HG03442 (cell line): ENCODE data around the gene GJA8.
"Not testable (repeated sequence)": the region's sequence is repeated elsewhere in the genome, so short reads cannot be mapped to it uniquely, and the experiment has no call there.

Experiments
- ATAC-seq: cut with Tn5 transposase; IDR thresholded peaks from one replicate; pipeline ENCODE4 v1.9.1; 2021; ENCODE audit warnings: mild to moderate bottlenecking, moderate library complexity; ENCODE audit not compliant: unreplicated experiment

The GJA8 gene

DNA sequence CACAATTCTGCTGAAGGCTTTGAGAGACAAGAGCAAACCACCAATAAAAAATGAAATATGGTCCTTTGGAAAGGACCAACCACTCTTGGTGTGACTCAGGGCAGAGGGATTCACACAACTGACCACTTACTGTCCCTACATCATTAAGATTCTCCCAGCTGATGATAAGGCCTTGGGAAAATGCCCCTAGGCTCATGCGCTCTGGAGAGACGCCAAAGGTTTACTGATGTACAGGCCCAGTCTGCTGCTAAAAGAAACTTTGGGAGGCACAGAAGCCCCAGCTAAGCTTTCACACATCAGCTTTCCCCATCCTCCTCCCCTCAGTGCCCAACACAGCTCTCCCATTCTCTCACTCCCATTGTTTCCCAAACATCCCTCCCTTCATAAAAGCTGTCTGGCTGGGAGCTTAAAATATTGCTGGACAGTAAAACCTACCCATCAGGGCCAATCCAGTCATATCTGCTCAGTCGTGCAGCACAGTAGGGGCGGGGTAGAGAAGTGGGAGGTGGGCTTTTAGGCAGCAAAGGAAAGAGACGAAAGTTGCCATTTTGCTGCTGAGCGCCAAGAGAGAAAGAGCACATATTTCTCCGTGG, at the start of gene GJA8:
TSS of gene GJA8 (plus strand) at position 543 of the 593 bp plus-strand sequence. CDS start 5,161 bp downstream, outside the sequence.
- ATAC-seq = no peak

DNA sequence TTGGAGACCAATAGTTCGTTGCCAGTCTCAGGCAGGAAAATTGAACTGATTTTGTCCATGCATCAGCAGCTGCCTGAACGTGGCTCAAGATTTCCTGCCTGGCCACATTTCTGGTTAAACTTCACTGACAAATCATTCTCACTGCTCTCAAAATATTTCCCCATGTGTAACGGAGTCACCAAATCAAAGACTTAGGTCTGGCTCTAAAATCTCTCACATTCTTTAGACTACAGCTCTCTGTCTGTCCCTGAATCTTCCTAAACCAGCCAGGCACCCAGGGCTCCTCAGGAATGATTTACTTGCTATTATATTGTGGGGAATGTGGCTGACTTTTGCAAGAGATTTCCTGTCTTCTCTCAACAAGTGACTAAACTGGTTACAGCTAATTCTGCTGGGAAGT, 49.2 kb upstream of the GJA8 start:
- ATAC-seq = no peak

DNA sequence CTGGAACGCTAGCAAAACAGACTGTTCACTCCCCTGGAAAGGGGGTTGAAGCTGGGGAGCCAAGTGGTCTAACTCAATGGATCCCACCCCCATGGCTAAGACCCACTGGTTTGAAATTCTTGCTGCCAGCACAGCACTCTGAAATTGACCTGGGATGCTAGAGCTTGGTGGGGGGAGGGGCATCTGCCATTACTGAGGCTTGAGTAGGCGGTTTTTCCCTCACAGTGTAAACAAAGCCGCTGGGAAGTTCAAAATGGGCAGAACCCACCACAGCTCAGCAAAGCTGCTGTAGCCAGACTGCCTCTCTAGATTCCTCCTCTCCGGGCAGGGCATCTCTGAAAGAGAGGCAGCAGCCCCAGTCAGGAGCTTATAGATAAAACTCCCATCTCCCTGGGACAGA, 47.6 kb upstream of the GJA8 start:
- not testable (repeated sequence) for ATAC-seq

DNA sequence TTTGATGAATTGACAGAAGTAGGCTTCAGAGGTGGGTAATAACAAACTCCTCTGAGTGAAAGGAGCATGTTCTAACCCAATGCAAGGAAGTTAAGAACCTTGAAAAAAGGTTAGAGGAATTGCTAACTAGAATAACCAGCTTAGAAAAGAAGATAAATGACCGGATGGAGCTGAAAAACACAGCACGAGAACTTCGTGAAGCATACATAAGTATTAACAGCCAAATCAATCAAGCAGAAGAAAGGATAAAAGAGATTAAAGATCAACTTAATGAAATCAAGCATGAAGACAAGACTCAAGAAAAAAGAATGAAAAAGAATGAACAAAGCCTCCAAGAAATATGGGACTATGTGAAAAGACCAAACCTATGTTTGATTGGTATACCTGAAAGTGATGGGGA, 46.6 kb upstream of the GJA8 start:
- ATAC-seq = not testable (repeated sequence)

DNA sequence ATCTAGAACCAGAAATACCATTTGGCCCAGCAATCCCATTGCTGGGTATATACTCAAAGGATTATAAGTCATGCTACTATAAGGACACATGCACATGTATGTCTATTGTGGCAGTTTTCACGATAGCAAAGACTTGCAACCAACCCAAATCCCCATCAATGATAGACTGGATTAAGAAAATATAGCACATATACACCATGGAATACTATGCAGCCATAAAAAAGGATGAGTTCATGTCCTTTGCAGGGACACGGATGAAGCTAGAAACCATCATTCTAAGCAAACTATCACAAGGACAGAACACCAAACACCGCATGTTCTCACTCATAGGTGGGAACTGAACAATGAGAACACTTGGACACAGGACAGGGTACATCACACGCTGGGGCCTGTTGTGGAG, 35.4 kb upstream of the GJA8 start:
- ATAC-seq = not testable (repeated sequence)

DNA sequence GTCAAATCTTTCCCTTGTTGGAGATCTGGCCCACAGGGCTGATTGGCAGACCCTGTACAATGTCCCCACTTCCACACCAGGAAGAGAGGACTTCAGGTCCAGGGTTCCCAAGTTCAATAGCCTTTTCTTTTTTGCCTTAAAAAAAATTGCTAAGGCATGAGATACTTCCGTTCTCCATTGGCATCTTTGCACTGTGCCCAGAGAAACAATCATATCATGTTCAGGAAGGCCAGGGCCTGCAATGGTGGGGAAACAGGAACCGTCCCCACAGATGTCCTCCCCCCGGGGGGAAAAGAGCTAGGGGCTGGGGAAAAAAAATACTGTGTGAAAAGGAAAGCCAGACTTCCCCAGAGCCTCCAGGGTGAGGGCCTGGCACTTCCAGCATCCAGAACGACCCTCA, 24.6 kb upstream of the GJA8 start:
- ATAC-seq = no peak

DNA sequence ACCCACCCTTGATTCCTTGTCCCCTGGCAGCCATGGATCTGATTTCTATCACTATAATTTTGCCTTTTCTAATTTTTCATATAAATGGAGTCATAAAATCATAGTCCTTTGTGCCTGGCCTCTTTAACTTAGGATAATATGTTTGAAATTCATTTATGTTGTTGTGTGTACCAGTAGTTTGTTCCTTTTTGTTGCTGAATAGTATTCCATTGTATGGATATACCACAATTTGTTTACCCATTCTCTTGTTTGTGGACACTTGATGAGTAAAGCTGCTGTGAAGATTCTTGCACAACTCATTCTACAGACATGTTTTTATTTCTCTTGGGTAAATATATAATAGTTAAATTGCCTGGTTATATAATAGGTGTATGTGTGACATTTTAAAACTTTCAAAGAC, 22.7 kb upstream of the GJA8 start:
- no peak for ATAC-seq

DNA sequence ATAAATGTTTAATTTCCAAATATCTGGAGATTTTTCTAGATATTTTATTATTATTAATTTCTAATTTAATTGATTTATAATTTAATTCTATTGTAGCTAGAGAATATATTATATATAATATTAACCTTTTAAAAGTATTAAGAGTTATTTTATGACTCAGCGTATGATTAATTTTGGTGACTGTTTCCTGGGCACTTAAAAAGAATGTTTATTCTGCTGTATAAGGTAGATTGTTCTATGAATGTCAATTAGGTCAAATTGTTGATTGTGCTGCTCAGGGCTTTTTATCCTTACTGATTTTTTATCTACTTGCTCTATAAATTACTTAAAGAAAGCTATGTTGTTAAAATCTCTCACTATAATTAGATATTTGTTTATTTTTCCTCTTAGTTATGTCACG, 20.1 kb upstream of the GJA8 start:
- ATAC-seq = no peak

DNA sequence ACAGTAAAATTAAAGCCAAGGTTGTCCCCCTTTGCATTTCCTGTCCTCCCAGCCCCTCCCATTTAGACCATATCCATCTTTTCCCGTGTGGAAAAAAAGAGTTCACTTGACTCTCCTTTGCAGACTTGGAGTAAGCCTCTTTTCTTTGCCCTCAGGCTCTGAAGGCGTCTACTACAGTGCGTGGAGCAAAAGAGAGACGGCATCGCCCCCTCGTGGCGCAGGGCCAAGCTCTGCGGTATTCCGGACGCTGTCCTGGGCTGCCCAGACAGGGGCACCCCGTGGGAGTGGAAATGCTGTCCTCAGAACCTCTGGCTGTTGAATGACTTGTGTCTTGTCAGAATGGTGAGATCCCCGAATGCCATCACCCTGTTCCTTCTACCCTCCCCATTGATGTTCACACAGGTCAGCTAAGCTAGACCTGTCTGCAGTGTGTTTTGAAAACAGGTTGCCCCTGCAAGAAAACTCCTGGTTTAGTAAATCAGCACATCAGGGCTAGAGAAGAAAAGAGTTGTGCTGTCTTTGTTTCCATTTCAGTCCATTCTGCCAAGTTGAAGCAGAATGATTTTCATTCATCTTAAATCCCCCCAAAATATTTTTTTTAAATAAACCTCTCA, 12.3 kb upstream of the GJA8 start:
- ATAC-seq = peak; percentile 63

DNA sequence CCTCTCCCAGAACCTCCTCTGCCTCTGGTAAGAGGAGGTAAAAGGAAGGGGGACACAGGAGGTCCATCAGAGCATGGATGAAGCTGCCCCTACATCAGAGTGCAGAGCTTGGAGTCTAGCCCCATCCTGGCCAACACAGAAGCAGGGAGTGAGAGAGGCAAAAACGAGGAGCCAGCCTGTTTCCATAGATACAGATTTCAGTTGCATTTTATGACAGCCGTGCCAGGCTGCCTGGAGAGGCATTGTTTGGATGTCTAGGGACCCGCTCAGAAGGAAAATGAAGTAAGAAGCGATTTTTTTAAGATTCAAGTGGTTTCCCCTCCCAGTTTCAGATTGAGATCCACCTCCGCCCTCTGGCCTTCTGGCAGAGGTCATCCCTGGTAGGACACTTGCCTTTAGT, 11.5 kb upstream of the GJA8 start:
- no peak for ATAC-seq

DNA sequence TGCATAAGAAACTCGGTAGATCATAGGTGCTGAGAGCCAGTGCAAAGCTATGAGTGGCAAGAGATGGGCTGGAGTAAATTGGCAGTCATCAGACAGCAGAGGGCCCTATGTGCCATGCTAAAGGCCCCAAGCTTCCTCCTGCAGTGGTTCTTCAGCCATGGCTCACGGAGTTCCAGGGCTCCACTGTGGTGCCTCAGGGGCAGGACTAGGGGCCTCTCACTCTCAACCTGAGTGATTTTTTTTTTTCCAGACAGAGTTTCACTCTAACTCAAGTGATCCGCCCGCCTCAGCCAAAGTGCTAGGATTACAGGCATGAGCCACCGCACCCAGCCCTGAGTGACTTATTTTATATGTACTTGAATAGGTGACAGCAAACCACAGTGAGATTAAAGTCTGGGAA, 10.4 kb upstream of the GJA8 start:
- no peak for ATAC-seq

DNA sequence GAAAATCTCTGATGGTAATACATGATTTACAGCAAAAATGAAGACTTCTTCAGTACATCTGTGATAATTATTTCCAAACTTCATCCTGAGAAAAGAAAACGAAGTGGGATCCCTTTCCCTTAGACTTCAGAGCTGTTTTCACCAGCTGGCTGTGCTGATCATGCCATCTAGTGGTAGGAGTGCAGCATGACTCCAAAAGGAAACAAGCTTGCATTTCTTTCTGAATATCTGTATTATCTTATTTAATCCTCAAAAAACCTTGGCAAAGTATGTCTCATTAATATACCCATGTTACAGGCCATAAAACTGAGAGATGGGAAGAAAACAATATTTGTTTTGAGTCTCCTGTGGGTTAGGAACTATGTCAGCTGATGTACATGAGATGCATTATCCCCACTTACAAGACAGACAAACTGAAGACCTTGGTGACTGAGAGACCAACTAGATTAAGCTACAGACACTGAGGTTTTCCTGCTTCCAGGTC, 9.8 kb upstream of the GJA8 start:
- no peak for ATAC-seq

DNA sequence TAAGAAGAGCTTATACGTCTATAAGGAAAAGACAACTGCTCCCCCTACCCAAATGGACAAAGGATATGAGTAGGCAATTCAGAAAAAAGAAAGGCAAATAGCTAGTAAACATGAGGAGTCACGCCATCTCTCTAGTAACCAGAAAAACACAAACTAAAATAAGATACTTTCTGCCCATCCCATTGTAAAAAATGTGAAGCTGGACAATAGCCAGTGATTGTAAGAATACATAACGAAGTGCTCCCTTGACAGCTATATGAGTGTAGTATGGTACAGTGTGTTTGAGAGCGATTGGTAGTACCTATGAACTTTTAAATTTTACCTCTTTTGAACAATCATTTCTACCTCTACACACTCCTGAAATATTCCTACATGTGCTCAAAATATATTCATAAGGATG, 7.5 kb upstream of the GJA8 start:
- no peak for ATAC-seq

DNA sequence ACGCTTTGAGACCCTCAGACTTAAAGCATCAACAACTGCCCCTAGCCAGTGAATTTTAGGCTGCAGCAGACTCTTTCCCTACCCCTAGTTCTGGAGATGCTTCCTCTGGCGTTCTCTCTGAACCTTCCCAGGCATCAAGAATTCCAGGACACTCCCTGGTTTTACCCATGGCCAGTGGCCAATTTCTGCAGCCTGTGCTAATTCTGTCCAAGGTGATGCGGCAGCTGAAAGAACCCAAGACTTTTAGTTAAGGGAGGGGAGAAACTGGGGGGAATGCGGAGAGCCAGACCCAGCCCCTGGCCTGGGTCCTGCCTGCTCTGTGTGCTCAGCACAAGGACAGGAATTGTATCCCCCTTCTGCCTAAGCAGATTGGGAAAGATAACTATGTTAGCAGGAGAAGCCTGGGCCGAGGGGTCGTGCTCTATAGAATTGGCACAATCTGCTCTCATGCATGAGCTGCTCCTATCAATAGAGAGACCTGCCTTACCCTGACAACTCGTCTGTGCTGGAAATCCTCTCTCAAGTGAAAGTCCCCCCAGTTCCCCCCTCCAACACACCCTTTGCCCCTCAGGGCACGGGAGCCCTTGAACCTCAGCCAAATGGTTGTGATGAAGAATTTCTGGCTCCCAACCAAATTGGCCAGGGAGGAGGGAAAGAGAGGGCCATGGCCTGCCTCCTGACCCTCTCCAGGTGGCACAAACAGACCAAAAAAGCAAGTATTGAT, 5.4 kb upstream of the GJA8 start:
- ATAC-seq = no peak

DNA sequence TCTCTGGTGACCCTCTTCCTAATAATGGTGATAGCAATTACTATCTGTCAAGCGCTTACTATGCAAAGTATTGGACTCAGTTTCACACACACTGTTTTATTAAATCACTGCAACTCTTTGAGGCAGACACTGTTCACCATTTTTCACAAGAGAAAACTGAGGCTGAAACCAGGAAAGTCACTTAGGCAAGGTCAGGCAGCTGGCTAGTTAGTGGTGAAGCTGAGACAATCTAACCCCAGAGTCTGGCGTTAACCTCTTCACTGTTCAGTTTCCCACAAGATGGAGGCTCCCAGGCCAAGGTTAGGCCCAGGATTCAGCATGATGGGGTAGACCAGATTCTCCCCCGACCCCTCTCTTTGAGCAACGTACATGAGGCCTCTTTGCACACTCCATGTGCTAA, 4.8 kb upstream of the GJA8 start:
- ATAC-seq = no peak

DNA sequence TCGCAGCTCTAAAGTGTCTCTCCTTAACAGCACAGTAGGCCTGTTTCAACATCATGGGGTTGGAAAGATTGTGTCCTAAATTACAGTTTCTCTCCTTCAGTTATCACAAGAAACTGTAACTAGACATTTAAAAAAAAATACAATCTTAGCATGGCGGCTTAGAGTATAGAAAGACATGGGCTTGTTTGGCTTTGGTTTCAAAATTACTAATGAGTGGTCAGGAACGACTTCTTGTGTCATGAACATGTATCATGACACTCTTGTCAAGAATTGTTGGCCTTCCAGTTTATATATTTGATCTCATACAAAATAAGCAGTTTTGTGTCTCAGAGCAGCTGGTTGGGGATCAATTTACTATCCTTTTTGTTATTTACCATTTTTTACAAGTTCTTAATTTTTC, 2.1 kb downstream of the GJA8 start:
- no peak for ATAC-seq

DNA sequence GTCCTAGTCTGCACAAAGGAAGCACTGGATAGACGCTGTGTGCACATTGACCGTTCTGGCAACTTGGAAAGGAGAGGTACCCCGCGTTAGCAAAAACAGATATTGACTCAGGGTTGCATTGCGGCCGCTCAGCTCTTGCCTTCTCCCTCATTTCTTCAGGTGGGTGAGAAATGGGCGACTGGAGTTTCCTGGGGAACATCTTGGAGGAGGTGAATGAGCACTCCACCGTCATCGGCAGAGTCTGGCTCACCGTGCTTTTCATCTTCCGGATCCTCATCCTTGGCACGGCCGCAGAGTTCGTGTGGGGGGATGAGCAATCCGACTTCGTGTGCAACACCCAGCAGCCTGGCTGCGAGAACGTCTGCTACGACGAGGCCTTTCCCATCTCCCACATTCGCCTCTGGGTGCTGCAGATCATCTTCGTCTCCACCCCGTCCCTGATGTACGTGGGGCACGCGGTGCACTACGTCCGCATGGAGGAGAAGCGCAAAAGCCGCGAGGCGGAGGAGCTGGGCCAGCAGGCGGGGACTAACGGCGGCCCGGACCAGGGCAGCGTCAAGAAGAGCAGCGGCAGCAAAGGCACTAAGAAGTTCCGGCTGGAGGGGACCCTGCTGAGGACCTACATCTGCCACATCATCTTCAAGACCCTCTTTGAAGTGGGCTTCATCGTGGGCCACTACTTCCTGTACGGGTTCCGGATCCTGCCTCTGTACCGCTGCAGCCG, 5.4 kb downstream of the GJA8 start:
- no peak for ATAC-seq

DNA sequence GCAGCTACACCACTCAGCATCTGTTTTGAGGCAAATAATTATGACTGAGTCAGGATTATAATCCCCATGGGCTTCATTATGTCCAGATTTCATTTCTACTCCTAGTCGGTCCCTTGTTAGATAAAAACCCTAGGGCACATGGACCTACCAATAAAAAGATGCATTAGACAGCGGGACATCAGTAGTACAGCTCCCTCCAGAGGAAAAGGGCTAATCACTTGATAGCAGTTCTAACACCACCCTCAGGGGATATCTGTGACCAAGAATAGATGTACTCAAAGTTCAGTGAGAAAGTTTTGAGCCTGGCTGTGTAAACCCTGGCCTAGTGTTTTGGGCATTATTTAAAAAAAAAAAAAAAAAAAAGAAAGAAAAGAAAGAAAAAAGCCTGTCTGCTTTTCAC, 10.0 kb downstream of the GJA8 start:
- ATAC-seq = no peak

DNA sequence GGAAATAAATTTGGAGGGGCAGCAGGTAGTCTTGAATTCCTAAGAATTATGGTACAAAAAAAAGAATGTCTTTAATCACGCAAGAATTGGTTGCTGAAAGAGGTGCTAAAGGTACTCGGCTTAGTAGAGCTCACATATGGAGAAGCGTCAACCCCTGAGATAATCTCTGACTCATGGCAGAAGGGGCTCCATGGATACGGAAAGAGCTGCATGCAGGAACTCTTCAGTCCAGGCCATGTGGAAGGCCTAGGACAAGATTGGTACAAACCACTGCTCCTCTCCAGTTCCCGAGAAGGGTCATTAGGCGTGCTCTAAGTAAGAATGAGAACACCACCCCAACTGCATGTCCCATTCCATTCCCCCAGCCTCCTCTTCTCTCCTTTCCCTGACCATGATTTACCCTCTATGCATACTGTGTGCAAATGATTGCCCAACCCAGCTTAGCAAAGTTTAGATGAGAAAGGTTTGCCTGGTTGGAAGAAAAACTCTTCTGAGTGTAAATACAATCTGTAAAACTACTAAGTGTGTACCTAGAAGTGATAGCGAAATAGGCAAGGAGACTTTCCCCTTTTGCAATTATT, 10.9 kb downstream of the GJA8 start:
- no peak for ATAC-seq

DNA sequence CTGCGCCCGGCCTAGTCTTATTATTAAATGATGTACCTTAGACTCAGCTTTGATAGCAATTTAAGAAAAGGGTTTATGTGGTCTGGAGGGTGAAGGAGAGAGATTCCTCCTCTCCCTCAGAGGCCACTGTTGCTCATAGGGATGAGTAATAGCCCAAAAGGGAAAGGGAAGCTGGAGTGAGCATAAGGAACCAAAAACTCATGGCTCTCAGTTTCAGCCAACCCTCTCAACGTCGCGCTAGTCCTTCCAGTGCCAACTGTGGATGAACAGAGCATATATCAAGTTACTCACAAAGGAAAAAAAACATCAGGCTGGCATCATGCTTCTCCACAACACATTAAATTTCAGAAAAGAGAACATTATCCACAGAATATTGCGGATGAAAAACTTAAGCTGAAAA, 17.3 kb downstream of the GJA8 start:
- ATAC-seq = no peak

DNA sequence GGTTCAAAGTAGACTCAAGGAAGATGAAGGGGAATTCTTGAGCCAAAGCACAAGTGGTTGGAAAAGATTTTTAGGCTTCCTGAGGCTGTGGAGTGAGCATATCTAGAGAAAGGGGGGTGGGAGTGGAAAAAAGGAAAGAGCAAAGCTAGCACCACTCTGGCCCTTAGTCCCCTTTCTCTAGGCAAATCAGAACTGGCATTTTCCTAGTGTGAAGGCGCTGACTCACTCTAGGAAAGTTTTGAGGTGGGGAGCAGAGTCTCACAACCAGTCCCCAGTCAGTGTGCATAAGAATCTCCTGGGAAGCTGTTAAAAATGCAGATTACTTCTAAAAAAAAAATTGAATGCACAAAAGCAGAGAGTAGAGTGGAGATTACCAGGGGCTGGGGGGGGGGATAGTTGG, 22.2 kb downstream of the GJA8 start:
- ATAC-seq = no peak
